Activated naive CD4-positive, alpha-beta T cell (primary cell): ENCODE results near the gene FKBP1B.
"Not testable (repeated sequence)": the region's sequence is repeated elsewhere in the genome, so short reads cannot be mapped to it uniquely, and the experiment has no call there.

Experiments
- DNase-seq, 4 experiments: peaks; one replicate each; lab custom pipeline; 2025; lab: John Stamatoyannopoulos, UW

Gene FKBP1B

DNA sequence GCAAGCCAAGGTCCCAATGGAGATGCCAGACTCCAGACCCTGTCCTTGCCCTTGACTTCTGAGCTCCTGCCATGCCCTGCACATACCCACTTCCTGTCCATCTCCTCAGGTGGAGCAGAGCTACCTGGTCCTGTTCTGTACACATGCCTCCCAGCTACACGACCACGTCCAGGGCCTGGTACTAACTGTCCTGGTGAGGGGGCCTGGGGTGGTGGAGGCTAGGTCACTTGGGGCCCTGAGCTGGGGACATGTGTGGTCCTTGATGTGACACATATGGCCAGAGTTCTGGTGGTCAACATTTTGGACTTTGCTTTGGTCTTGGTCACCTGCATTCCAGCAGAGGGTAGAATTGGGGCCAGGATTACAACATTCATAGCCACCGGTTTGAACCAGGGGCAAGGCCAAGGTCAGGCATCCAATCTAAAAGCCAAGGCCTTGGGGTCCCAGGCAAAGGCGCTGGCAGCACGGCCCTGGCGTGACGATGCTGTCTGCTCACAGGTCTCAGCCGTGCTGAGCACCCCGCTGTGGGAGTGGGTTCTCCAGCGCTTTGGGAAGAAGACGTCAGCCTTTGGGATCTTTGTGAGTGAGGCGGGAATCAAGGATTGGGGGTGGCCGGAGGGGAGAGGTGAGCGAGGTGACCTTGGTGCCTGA is 27.1 kb upstream of the FKBP1B start:
- DNase-seq: no peak

DNA sequence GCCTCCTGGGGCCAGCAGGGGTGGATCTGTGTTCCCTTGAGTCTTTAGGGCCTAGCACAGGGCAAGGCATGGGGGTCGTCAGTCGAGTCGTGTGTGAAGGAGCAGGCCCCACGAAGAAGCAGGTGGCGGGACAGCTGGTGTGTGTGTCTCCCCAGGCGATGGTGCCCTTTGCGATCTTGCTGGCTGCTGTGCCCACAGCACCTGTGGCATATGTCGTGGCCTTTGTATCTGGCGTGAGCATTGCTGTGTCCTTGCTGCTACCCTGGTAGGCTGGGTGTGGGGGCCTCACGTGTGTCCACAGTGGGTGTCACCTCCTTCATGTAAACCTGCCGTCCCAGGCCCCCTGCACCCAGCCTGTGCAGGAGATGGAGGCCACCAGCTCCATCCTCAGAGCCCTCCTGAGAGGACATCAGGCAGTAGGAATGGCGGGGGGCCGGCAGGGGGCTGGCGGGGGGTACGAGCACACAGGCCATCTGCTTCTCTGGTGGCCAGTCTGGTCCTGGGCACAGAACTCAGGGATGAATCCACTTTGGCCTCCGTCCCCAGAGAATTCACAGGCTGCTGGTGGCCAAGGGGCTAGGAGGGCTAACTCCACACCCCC is 26.5 kb upstream of the FKBP1B start:
- DNase-seq: no peak

DNA sequence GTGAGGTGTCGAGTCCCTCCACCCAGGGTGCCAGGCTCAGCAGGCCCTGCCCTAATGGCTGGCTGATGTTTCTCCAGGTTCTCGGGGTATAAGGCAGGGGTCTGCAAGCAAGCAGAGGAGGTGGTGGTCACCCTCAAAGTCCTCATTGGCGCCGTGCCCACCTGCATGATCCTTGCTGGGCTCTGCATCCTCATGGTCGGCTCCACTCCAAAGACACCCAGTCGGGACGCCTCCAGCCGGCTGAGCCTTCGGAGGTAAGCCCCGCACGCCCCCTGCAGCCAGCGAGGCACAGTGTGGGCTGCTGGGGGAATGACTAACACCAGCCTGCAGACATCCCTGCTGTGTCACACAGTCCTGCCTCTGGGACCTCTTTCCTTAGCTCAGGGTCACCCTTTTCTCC is 25.5 kb upstream of the FKBP1B start:
- no peak for DNase-seq

DNA sequence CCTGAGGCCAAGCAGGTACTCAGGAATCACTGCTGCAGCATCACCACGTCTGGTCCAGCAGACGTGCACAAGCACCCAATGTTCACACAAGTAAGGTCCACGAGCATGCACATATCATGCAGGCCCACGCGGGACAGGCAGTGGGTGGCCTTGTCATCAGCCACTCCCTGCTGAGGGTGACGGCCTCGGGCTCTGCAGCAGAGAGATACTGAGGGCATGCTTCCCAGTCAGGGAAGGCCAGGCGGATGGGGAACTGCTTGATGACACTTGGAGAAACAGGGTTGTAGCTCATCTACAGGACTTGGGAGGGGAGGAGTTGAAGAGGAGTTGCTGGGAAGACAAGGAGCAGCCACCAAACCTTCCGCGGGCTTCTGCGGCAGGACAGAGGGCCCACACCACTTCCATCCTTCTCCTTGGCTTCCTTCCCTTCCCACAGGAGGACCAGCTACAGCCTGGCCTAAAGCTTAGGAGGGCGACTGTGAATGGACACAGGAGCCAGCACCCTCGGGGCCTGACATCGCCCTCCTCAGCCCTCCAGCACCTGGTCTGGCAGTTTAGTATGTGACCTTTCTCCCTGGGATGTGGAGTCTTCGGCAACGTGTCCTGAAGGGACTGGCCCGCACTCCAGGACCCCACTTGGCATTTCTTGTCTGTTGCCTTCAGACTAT is 24.4 kb upstream of the FKBP1B start:
- DNase-seq: no peak

- no peak for DNase-seq
Measured at GRCh38 chr2:24026233-24026632, 23.3 kb upstream of the FKBP1B start.

GRCh38 chr2:24038786-24039499 is 10.6 kb upstream of the FKBP1B start:
- no peak for DNase-seq

GRCh38 chr2:24040511-24040910 is 9.0 kb upstream of the FKBP1B start:
- no peak for DNase-seq

DNA sequence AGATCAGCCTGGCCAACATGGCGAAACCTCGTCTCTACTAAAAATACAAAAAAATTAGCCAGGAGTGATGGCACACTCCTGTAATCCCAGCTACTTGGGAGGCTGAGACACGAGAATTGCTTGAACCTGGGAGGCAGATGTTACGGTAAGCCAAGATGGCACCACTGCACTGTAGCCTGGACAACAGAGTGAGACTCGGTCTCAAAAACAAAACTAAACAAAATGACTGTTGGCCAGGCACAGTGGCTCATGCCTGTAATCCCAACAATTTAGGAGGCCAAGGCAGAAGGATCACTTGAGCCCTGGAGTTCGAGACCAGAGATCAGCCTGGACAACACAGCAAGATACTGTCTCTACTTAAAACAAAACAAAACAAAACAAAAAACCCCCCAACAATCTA is 6.4 kb upstream of the FKBP1B start:
- DNase-seq: not testable (repeated sequence)

GRCh38 chr2:24045511-24046508 is 3.7 kb upstream of the FKBP1B start:
- no peak for DNase-seq

- no peak for DNase-seq
Measured at GRCh38 chr2:24046599-24046929, 3.0 kb upstream of the FKBP1B start.

DNA sequence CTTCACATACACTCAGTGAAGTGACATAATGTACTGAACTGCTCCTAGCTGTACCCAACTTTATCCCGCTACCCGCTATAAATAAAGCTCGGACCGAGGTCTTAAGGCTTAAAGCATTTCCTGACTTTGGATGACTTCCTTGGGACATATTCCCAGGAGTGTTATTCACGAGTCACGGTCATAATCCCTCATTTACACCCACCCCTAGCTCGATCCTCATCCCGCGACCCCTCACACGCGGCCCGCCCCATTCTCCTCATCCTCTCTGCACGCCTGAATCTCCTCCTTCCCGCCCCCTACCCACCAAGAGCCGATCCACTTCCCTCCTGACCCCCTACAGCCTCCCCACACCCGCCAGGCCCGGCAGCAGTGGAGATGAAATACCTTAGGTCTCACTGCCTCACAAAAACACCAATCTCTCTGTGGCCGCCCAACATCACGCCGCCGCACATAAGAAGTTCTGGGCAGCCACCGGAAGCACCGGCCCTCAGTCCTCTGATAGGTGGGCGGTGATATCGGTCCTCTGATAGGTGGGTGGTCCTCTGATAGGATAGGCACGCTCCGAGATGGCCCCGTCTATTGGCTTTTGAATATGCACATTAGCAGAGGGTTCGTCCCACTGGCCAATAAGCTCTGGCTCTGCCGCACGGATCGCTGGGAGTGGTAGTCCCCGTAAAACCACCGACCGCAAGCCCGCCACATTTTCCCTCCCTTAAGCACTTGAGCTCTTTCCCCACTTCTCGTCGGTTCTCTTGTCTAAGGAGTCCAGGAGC is 2.4 kb upstream of the FKBP1B start, which contains the start of gene WDCP:
Gene WDCP, minus strand, starts transcription at position 462 of the 773 bp plus-strand sequence. CDS start 7,897 bp downstream, outside the sequence.
- peak; percentile 69 to 80 (median 75) for DNase-seq

DNA sequence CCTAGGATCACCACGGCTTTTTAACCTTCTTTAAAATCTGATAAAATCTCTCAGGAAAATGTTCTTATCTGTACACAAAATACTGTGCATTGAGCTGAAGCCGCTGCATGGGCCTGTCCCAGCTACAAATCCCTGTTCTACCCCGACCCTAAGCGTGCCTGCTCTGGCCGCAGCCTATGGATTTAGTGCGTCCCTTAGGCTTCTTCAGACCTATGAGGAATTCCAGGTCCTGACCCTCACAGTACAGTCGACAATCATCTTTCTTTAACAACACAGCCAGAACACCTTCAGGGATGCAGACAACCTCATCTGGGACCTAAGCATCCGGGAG is 1.9 kb upstream of the FKBP1B start:
- DNase-seq: no peak

- DNase-seq: no peak
Measured at GRCh38 chr2:24048769-24049484, 614 bp upstream of the FKBP1B start.

DNA sequence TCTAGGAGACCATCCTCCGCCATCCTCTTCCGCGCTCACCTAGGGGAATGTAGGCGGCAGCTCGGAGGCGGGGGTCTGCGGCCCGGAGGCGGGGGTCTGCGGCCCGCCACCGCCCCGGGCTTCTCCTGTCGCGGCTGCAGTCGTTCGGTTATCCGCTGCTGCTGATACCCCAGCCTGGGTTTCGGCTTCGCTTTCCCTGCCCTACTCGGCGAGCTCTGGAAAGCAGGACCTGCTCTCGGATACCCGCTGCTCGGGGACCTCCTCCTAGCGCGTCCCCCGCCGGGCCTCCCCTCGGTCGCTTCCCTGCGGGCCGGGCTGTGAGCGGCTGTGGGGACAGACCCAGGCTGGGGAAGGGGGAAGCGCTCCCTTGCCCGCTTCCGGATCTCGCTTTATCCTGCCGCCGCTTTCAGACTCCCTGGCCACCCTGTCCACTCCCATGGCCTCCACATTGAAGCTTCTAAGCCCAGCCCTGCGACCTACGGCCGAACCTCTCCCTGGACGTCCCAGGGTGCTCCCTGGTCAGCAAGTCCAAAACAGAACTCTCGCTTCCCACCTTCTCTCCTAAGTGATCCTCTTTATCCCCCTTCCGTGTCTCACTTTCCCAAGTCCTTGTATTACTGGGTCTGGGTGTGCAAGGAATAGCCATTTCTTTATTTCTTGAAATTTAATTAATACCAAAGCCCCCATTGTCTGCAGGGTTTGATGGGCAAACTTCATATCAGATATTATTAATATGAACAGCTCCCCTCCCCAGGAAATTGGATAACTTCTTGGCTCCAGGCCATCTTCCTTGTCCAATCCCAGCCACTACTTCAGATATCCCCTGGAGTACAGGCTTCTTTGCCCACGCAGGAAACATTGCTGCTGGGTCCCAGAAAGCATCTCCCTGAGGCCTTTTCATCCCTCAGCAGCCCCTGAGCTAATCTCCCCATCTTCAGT is 769 bp downstream of the FKBP1B start:
- DNase-seq: peak in 1 of 4 experiments; percentile 10

DNA sequence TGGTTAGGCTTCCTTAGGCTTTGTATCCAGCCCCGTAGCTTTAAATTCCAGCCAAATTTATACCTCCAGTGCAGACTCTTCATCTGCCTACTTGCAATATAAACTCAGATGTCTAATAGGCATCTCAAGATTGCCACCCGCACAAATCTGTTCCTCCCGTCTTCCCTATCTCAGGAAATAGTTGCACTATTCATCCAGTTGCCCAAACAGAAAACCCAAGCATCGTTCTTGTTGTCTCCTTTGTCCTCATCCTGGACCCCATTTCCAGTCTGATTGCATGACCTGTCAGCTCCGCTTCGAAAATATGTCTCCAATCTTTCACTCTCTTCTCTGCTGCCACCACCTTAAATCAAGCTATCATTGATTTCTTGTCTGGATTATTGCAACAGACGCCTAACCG is 2.3 kb downstream of the FKBP1B start:
- no peak for DNase-seq

DNA sequence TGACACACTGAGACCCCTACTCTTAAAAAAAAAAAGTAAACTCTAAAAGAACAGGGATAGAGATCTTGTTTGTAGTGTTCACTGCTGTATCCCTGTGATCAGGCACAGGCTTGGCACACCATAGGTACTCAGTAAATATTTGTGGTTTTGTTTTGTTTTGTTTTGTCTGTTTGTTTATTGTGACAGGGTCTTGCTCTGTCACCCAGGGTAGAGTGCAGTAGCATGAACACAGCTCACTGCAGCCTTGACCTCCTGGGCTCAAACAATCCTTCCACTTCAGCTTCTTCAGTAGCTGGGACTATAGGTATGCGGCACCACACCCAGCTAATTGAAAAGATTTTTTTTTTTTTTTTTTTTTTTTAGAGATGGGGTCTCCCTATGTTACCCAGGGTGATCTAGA is 3.4 kb downstream of the FKBP1B start:
- DNase-seq: no peak

DNA sequence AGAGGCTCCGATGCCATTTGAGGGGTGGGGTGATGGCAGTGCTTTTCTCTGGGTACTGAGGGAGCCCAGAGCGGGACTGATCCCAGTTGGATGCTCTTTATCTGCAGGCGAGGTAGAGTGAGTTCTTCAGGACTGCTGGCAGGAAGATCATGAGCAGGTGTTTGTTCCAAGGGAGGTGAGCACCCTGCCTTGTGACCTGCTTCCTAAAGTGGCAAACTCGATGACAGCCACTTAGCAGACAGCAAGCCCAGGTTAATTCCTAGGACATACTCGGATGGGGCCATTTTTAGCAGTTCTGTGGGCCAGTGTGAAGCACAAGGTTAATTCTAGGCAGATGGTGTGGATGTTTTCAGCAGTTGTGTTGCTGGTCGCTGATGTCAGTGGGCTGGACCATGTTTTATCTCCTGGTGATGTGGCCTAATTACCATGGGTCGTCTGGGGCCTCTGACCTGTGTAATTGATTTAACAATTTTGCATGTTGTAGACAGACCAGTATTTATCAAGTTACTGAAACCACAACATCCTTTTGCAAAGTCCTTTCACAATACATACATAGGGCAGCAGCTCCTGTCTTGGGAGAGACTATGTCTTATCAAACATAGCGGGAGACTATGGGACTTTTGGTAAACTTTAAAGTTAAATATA is 4.9 kb downstream of the FKBP1B start:
- no peak for DNase-seq

- no peak for DNase-seq
Measured at GRCh38 chr2:24055750-24056149, 6.2 kb downstream of the FKBP1B start.
